GM12875 (cell line): ENCODE data around the gene RBM28.

Source experiments
- H3K4me3 ChIP-seq: one replicate; pipeline ENCODE4 v1.5.1; 2011; ENCODE audit warnings: low read depth, low read length, control low read depth
- TF ChIP-seq, protein P1 (sequence below): IDR thresholded peaks from 2 replicates; pipeline ENCODE4 v1.5.1; 2011; ENCODE audit warnings: low read depth, mild to moderate bottlenecking, control low read depth, inconsistent platforms, low read length, moderate library complexity, borderline replicate concordance; ENCODE audit not compliant: insufficient read depth

RBM28 gene

DNA sequence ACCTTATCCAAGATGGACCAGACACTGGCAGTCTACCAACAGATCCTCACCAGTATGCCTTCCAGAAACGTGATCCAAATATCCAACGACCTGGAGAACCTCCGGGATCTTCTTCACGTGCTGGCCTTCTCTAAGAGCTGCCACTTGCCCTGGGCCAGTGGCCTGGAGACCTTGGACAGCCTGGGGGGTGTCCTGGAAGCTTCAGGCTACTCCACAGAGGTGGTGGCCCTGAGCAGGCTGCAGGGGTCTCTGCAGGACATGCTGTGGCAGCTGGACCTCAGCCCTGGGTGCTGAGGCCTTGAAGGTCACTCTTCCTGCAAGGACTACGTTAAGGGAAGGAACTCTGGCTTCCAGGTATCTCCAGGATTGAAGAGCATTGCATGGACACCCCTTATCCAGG is 89.2 kb downstream of the RBM28 start:
- TF ChIP-seq, protein P1, sequence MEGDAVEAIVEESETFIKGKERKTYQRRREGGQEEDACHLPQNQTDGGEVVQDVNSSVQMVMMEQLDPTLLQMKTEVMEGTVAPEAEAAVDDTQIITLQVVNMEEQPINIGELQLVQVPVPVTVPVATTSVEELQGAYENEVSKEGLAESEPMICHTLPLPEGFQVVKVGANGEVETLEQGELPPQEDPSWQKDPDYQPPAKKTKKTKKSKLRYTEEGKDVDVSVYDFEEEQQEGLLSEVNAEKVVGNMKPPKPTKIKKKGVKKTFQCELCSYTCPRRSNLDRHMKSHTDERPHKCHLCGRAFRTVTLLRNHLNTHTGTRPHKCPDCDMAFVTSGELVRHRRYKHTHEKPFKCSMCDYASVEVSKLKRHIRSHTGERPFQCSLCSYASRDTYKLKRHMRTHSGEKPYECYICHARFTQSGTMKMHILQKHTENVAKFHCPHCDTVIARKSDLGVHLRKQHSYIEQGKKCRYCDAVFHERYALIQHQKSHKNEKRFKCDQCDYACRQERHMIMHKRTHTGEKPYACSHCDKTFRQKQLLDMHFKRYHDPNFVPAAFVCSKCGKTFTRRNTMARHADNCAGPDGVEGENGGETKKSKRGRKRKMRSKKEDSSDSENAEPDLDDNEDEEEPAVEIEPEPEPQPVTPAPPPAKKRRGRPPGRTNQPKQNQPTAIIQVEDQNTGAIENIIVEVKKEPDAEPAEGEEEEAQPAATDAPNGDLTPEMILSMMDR = no peak
- H3K4me3 ChIP-seq = no peak overlapping the region

DNA sequence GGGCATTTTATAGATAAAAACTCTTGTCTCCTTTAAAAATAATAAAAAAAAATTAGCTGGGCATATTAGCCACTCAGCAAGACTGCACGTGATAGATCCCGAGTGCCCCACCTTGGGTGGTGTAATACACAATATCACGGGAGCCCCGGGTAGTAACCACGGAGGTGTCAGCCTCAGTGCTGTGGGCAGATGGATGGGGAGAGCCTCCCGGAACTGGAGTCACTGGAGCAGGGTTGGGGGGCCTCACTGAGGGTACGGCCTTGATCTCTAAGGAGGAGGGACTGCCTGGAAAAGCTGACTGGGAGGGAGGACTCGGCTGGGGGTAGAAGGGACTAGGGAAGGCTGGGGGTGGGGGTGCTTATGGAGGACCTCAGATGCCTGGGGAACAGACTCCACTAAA is 90.0 kb downstream of the RBM28 start:
- H3K4me3 ChIP-seq = no peak overlapping the region
- TF ChIP-seq, protein P1 = no peak

DNA sequence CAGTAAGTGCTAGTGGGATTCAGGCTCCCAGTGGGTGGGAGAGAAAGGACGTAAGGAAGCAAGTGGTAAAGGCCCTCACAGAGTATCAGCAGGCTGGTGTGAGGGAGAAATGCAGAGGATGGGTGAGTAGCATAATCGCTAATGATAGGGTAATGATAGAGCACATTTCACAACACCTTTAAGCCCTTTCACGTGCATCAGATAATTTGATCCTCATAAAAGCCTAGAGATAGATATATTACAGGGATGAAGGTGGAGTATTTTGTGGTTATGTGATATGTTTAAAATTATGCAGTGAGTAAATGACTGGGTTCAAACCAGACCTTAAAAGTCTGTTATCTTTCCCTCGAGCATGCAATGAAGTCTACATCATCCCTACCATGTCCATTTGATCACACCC is 92.4 kb downstream of the RBM28 start:
- TF ChIP-seq, protein P1 = no peak
- H3K4me3 ChIP-seq = no peak overlapping the region
